Non-pigmented ciliary epithelial cell (primary cell): ENCODE results near the gene ZNF816.
"Not testable (repeated sequence)": the region's sequence is repeated elsewhere in the genome, so short reads cannot be mapped to it uniquely, and the experiment has no call there.

Experiments used
- DNase-seq: peaks from one replicate; pipeline ENCODE4 v3.0.0-alpha.2; 2010; ENCODE audit warnings: low read depth

The ZNF816 gene

GRCh38 chr19:52962394-52963246 lies at the start of gene ZNF816:
ZNF816 (minus strand) TSS chr19:52962881; CDS start chr19:52956089, 6,792 bp downstream.
- DNase-seq = peak; percentile 71

GRCh38 chr19:53012006-53012405 lies 49.3 kb upstream of the ZNF816 start:
- no peak for DNase-seq

- no peak for DNase-seq
Measured at GRCh38 chr19:53010494-53010893, 47.8 kb upstream of the ZNF816 start.

GRCh38 chr19:53008061-53008778 lies 45.5 kb upstream of the ZNF816 start:
- no peak for DNase-seq

- no peak for DNase-seq
Measured at GRCh38 chr19:53007606-53008005, 44.9 kb upstream of the ZNF816 start.

GRCh38 chr19:53007200-53007599 lies 44.5 kb upstream of the ZNF816 start:
- no peak for DNase-seq

- no peak for DNase-seq
Measured at GRCh38 chr19:53004242-53004641, 41.6 kb upstream of the ZNF816 start.

- no peak for DNase-seq
Measured at GRCh38 chr19:53002479-53002878, 39.8 kb upstream of the ZNF816 start.

GRCh38 chr19:52997975-52998374 lies 35.3 kb upstream of the ZNF816 start:
- DNase-seq = no peak

- no peak for DNase-seq
Measured at GRCh38 chr19:52995711-52996110, 33.0 kb upstream of the ZNF816 start.

- DNase-seq = peak; percentile 43
Measured at GRCh38 chr19:52993342-52994178, 30.9 kb upstream of the ZNF816 start.

GRCh38 chr19:52992109-52993004 lies 29.7 kb upstream of the ZNF816 start:
- DNase-seq = no peak

- DNase-seq = no peak
Measured at GRCh38 chr19:52991484-52991883, 28.8 kb upstream of the ZNF816 start.

GRCh38 chr19:52990759-52991418 lies 28.2 kb upstream of the ZNF816 start:
- DNase-seq = no peak

- no peak for DNase-seq
Measured at GRCh38 chr19:52988506-52988905, 25.8 kb upstream of the ZNF816 start.

- DNase-seq = no peak
Measured at GRCh38 chr19:52987221-52987620, 24.5 kb upstream of the ZNF816 start.

GRCh38 chr19:52983167-52983566 lies 20.5 kb upstream of the ZNF816 start:
- DNase-seq = not testable (repeated sequence)

GRCh38 chr19:52981329-52981728 lies 18.6 kb upstream of the ZNF816 start:
- no peak for DNase-seq

- DNase-seq = no peak
Measured at GRCh38 chr19:52967772-52968171, 5.1 kb upstream of the ZNF816 start.

- no peak for DNase-seq
Measured at GRCh38 chr19:52963247-52963618, 552 bp upstream of the ZNF816 start.

- no peak for DNase-seq
Measured at GRCh38 chr19:52961981-52962380, 700 bp downstream of the ZNF816 start.
